ENCODE measurements around the gene DRD2.
"Not testable (repeated sequence)": the region's sequence is repeated elsewhere in the genome, so short reads cannot be mapped to it uniquely, and the experiment has no call there.

Gene DRD2

GRCh38 chr11:113475160-113475761, at the start of gene DRD2:
Gene DRD2 (minus strand): TSS chr11:113475398. CDS start chr11:113424651, 50,747 bp downstream.
- DNase-seq (ENCODE audit: low read depth, low spot score) = no peak

GRCh38 chr11:113523906-113524305, 48.7 kb upstream of the DRD2 start:
- DNase-seq (ENCODE audit: low read depth, low spot score); H3K4me1 ChIP-seq (ENCODE audit: insufficient read depth, insufficient read length); H3K36me3 ChIP-seq (ENCODE audit: insufficient read depth, insufficient read length, low read length); H3K9me3 ChIP-seq (ENCODE audit: insufficient read depth, low read length); H3K9ac ChIP-seq (ENCODE audit: insufficient read length, low read depth); H3K4me3 ChIP-seq (ENCODE audit: insufficient read length, low read depth); H3K27me3 ChIP-seq (ENCODE audit: insufficient read depth, insufficient read length): not testable (repeated sequence)

More at GRCh38 chr11:113475160-113475761, at the start of gene DRD2:
- H3K36me3 ChIP-seq (ENCODE audit: insufficient read depth, insufficient read length, low read length) = no peaks in the 10 kb centered on the region
- H3K27me3 ChIP-seq (ENCODE audit: insufficient read depth, insufficient read length) = peaks cover 55% of the 10 kb centered on the region
- H3K4me3 ChIP-seq (ENCODE audit: insufficient read length, low read depth) = peak within 1 kb of the TSS; percentile 32
- no peaks in the 10 kb centered on the region for H3K9me3 ChIP-seq (ENCODE audit: insufficient read depth, low read length)
- peaks cover 5% of the 10 kb centered on the region for H3K4me1 ChIP-seq (ENCODE audit: insufficient read depth, insufficient read length)
- H3K9ac ChIP-seq (ENCODE audit: insufficient read length, low read depth) = no peak within 1 kb of the TSS
- no peak for TF ChIP-seq YY1 (IDR thresholded peaks at IDR 0.05; ENCODE audit: insufficient read depth, insufficient read length)
- TF ChIP-seq ZNF274 (IDR thresholded peaks at IDR 0.05; ENCODE audit: low read depth, low read length) = no peak
- no peak for TF ChIP-seq SUZ12 (IDR thresholded peaks at IDR 0.05; ENCODE audit: extremely low read depth, insufficient read depth, insufficient read length)

- TF ChIP-seq ZNF274 (IDR thresholded peaks at IDR 0.05; ENCODE audit: low read depth, low read length) (no peak), YY1 (IDR thresholded peaks at IDR 0.05; ENCODE audit: insufficient read depth, insufficient read length) (no peak), SUZ12 (IDR thresholded peaks at IDR 0.05; ENCODE audit: extremely low read depth, insufficient read depth, insufficient read length) (no peak)
- Histone ChIP-seq H3K36me3 (ENCODE audit: insufficient read depth, insufficient read length, low read length) (no peaks in the 10 kb centered on the region), H3K4me3 (ENCODE audit: insufficient read length, low read depth) (no peak overlapping the region), H3K27me3 (ENCODE audit: insufficient read depth, insufficient read length) (no peaks in the 10 kb centered on the region), H3K9me3 (ENCODE audit: insufficient read depth, low read length) (no peaks in the 10 kb centered on the region), H3K4me1 (ENCODE audit: insufficient read depth, insufficient read length) (no peaks in the 10 kb centered on the region), H3K9ac (ENCODE audit: insufficient read length, low read depth) (no peak overlapping the region)
- DNase-seq (ENCODE audit: low read depth, low spot score) = no peak
These were observed 46.7 kb upstream of the DRD2 start for GRCh38 chr11:113521737-113522517.

GRCh38 chr11:113519989-113520613, 44.9 kb upstream of the DRD2 start:
- H3K4me1 ChIP-seq (ENCODE audit: insufficient read depth, insufficient read length) = no peaks in the 10 kb centered on the region
- TF ChIP-seq ZNF274 (IDR thresholded peaks at IDR 0.05; ENCODE audit: low read depth, low read length) (no peak), SUZ12 (IDR thresholded peaks at IDR 0.05; ENCODE audit: extremely low read depth, insufficient read depth, insufficient read length) (no peak), YY1 (IDR thresholded peaks at IDR 0.05; ENCODE audit: insufficient read depth, insufficient read length) (no peak)
- H3K9me3 ChIP-seq (ENCODE audit: insufficient read depth, low read length) = no peaks in the 10 kb centered on the region
- no peak overlapping the region for H3K4me3 ChIP-seq (ENCODE audit: insufficient read length, low read depth)
- H3K9ac ChIP-seq (ENCODE audit: insufficient read length, low read depth) = no peak overlapping the region
- no peak for DNase-seq (ENCODE audit: low read depth, low spot score)
- H3K36me3 ChIP-seq (ENCODE audit: insufficient read depth, insufficient read length, low read length) = no peaks in the 10 kb centered on the region
- H3K27me3 ChIP-seq (ENCODE audit: insufficient read depth, insufficient read length) = no peaks in the 10 kb centered on the region

DNA sequence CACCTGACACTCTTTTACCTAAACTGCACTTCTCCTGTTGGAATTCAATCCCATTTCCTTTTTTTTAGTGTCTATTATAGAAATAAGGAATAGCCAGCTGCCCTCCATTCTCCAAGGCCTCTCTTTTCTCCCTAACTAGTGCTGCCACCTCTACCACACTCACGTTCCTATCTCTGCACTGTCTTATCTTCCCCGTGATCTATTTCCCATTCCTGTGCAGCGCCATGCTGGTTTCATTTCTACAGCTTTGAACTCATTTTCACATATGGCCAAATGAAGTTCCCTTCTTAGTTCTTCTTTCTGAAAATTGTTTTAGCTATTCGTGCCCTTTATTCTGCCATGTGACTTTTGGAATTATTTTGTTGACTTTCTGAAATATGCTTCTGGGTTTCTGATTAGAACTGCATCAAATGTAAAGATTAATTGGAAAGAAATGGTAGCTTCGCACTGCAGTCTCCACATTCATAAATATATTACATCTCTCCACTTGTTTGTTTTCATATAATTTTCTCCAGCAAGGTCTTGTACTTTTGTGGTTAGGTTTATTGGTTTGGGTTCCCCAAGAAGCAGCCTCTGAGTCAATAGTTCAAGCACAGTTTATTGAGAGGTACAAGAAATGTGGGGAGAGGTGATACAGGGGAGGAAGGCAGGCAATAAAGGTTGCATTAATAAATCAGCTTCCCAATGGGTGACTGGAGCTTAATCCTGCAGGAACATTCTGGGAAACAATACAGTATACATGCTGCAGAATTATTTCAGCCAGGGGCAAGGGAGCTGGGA, 43.7 kb upstream of the DRD2 start:
- Histone ChIP-seq H3K4me3 (ENCODE audit: insufficient read length, low read depth) (no peak overlapping the region), H3K9ac (ENCODE audit: insufficient read length, low read depth) (no peak overlapping the region), H3K4me1 (ENCODE audit: insufficient read depth, insufficient read length) (no peaks in the 10 kb centered on the region), H3K27me3 (ENCODE audit: insufficient read depth, insufficient read length) (no peaks in the 10 kb centered on the region), H3K36me3 (ENCODE audit: insufficient read depth, insufficient read length, low read length) (no peaks in the 10 kb centered on the region), H3K9me3 (ENCODE audit: insufficient read depth, low read length) (no peaks in the 10 kb centered on the region)
- TF ChIP-seq YY1 (IDR thresholded peaks at IDR 0.05; ENCODE audit: insufficient read depth, insufficient read length) (no peak), SUZ12 (IDR thresholded peaks at IDR 0.05; ENCODE audit: extremely low read depth, insufficient read depth, insufficient read length) (no peak), ZNF274 (IDR thresholded peaks at IDR 0.05; ENCODE audit: low read depth, low read length) (no peak)
- no peak for DNase-seq (ENCODE audit: low read depth, low spot score)

GRCh38 chr11:113517361-113517760, 42.2 kb upstream of the DRD2 start:
- no peak for DNase-seq (ENCODE audit: low read depth, low spot score)
- no peak for TF ChIP-seq YY1 (IDR thresholded peaks at IDR 0.05; ENCODE audit: insufficient read depth, insufficient read length)
- no peak for TF ChIP-seq SUZ12 (IDR thresholded peaks at IDR 0.05; ENCODE audit: extremely low read depth, insufficient read depth, insufficient read length)
- TF ChIP-seq ZNF274 (IDR thresholded peaks at IDR 0.05; ENCODE audit: low read depth, low read length) = no peak

DNA sequence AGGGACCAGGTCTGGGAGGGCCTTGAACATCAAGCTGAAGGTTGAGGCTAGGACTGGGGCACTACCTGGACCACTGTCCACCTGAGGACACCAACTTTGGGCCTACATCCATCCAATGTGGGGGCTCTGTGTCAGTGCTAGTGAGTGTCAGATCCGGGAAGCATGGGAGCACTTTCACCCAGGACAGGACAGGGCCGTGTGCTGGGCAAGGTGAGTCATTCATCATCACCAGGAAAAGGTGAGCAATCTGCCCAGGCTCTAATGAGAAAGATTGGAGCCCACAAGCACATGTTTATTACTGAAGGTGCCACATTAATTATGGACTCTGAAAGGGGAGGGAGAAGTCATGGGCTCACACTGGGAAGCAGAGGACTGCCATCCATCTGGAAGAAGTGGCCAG, 39.7 kb upstream of the DRD2 start:
- Histone ChIP-seq H3K4me3 (ENCODE audit: insufficient read length, low read depth) (no peak overlapping the region), H3K27me3 (ENCODE audit: insufficient read depth, insufficient read length) (no peaks in the 10 kb centered on the region), H3K9ac (ENCODE audit: insufficient read length, low read depth) (no peak overlapping the region), H3K4me1 (ENCODE audit: insufficient read depth, insufficient read length) (no peaks in the 10 kb centered on the region), H3K36me3 (ENCODE audit: insufficient read depth, insufficient read length, low read length) (no peaks in the 10 kb centered on the region), H3K9me3 (ENCODE audit: insufficient read depth, low read length) (no peaks in the 10 kb centered on the region)
- no peak for DNase-seq (ENCODE audit: low read depth, low spot score)
- no peak for TF ChIP-seq SUZ12 (IDR thresholded peaks at IDR 0.05; ENCODE audit: extremely low read depth, insufficient read depth, insufficient read length)
- no peak for TF ChIP-seq YY1 (IDR thresholded peaks at IDR 0.05; ENCODE audit: insufficient read depth, insufficient read length)
- no peak for TF ChIP-seq ZNF274 (IDR thresholded peaks at IDR 0.05; ENCODE audit: low read depth, low read length)

More at GRCh38 chr11:113517361-113517760, 42.2 kb upstream of the DRD2 start:
- H3K4me1 ChIP-seq (ENCODE audit: insufficient read depth, insufficient read length) = no peaks in the 10 kb centered on the region
- H3K27me3 ChIP-seq (ENCODE audit: insufficient read depth, insufficient read length) = no peaks in the 10 kb centered on the region
- H3K4me3 ChIP-seq (ENCODE audit: insufficient read length, low read depth) = no peak overlapping the region
- H3K9ac ChIP-seq (ENCODE audit: insufficient read length, low read depth) = no peak overlapping the region
- H3K36me3 ChIP-seq (ENCODE audit: insufficient read depth, insufficient read length, low read length) = no peaks in the 10 kb centered on the region
- H3K9me3 ChIP-seq (ENCODE audit: insufficient read depth, low read length) = no peaks in the 10 kb centered on the region
